Liver (tissue), 2 donors: Measurements from ENCODE around the gene SUMO1.

Source experiments
- CTCF ChIP-seq: fragments of 150-350 bp; IDR thresholded peaks from 2 replicates; pipeline ENCODE4 v1.5.1; 2017; ENCODE audit warnings: improper control_type of control experiment, low read depth, low read length; ENCODE audit not compliant: missing input control
- FOXA2 ChIP-seq: IDR thresholded peaks from 2 replicates; pipeline ENCODE4 v1.6.1; 2016; ENCODE audit warnings: antibody characterized with exemption
- REST ChIP-seq: IDR thresholded peaks from 2 replicates; pipeline ENCODE4 v1.6.1; 2016; ENCODE audit warnings: antibody characterized with exemption, mild to moderate bottlenecking
- ZBTB33 ChIP-seq: IDR thresholded peaks from 2 replicates; pipeline ENCODE4 v1.6.1; 2016; ENCODE audit warnings: antibody characterized with exemption
- donor health status: healthy.

GRCh38 chr2:202208526-202208925 is 29.9 kb downstream of the SUMO1 start:
- TF ChIP-seq CTCF, result no peak
- no peak for TF ChIP-seq ZBTB33
- TF ChIP-seq REST, result no peak
- TF ChIP-seq FOXA2, result no peak
